Adipose tissue (tissue), 3 donors: Measurements from ENCODE around the gene MCRIP2. TPM values are rescaled to one million over a fixed set of nuclear protein-coding genes. Genes with fewer than 3 reads are reported as not detected.

Experiments used
- polyA plus RNA-seq, 3 donors: library from polyadenylated mRNA; stranded (reverse); fragments of 200-250 nt; gene quantifications; one replicate each; pipeline ENCODE4 v1.2.3, GENCODE V29; 2013
- donor health status: healthy with polysubstance abuse.
- donor health status: Bipolar disorder and iron deficiency.
- donor health status: healthy.

Gene MCRIP2
- polyA plus RNA-seq, 3 donors = 23.6 to 57.6 (median 42.6) TPM

Other genes with a start within 250 kb of the MCRIP2 start
- gene NME4, start 244.6 kb upstream of the MCRIP2 start, polyA plus RNA-seq = 100 to 1,000 TPM in 2 of 3 donors, 10 to 100 TPM in 1; 30.1 to 223 (median 130) TPM
- 10 to 100 TPM; 11.9 to 22.8 (median 20.2) TPM for gene DECR2, start 239.9 kb upstream of the MCRIP2 start, polyA plus RNA-seq
- gene RAB11FIP3, start 216.2 kb upstream of the MCRIP2 start, polyA plus RNA-seq = 10 to 100 TPM; 20.7 to 27.3 (median 21.9) TPM
- 10 to 100 TPM; 20.4 to 31.4 (median 30.6) TPM for gene CAPN15, start 114.1 kb upstream of the MCRIP2 start, polyA plus RNA-seq
- gene PRR35, start 81.4 kb upstream of the MCRIP2 start, polyA plus RNA-seq = under 1 TPM in 1 of 3 donors, not detected in 2; 0.20 TPM
- 1 to 10 TPM in 1 of 3 donors, under 1 TPM in 2; 0.22 to 1.3 (median 0.61) TPM for gene NHLRC4, start 74.8 kb upstream of the MCRIP2 start, polyA plus RNA-seq
- gene PIGQ, start 71.9 kb upstream of the MCRIP2 start, polyA plus RNA-seq = 10 to 100 TPM; 36.6 to 47.7 (median 37.6) TPM
- 10 to 100 TPM; 16.0 to 42.5 (median 21.2) TPM for gene RAB40C, start 51.8 kb upstream of the MCRIP2 start, polyA plus RNA-seq
- gene WFIKKN1, start 10.8 kb upstream of the MCRIP2 start, polyA plus RNA-seq = under 1 TPM; 0.25 to 0.85 (median 0.67) TPM
- gene METTL26, start 5.5 kb upstream of the MCRIP2 start, polyA plus RNA-seq = 100 to 1,000 TPM in 2 of 3 donors, 10 to 100 TPM in 1; 65.0 to 125 (median 109) TPM
- 10 to 100 TPM; 12.1 to 14.8 (median 13.7) TPM for gene WDR90, start 7.5 kb downstream of the MCRIP2 start, polyA plus RNA-seq
- 100 to 1,000 TPM in 1 of 3 donors, 10 to 100 TPM in 2; 67.7 to 107 (median 85.5) TPM for gene RHOT2, start 26.3 kb downstream of the MCRIP2 start, polyA plus RNA-seq
- gene RHBDL1, start 33.8 kb downstream of the MCRIP2 start, polyA plus RNA-seq = under 1 TPM in 2 of 3 donors, not detected in 1; 0.59 to 0.71 TPM
- gene STUB1, start 38.6 kb downstream of the MCRIP2 start, polyA plus RNA-seq = 100 to 1,000 TPM in 2 of 3 donors, 10 to 100 TPM in 1; 85.4 to 145 (median 139) TPM
- gene JMJD8, start 42.5 kb downstream of the MCRIP2 start, polyA plus RNA-seq = 10 to 100 TPM; 36.8 to 77.7 (median 44.9) TPM
- 1 to 10 TPM; 3.8 to 7.4 (median 5.1) TPM for gene WDR24, start 48.6 kb downstream of the MCRIP2 start, polyA plus RNA-seq
- 1 to 10 TPM in 1 of 3 donors, under 1 TPM in 2; 0.22 to 2.5 (median 0.37) TPM for gene FBXL16, start 64.0 kb downstream of the MCRIP2 start, polyA plus RNA-seq
- gene METRN, start 73.3 kb downstream of the MCRIP2 start, polyA plus RNA-seq = 10 to 100 TPM; 21.3 to 34.1 (median 22.2) TPM
- gene ANTKMT, start 79.3 kb downstream of the MCRIP2 start, polyA plus RNA-seq = 10 to 100 TPM; 10.1 to 33.4 (median 26.0) TPM
- 1 to 10 TPM in 1 of 3 donors, under 1 TPM in 2; 0.42 to 2.1 (median 0.98) TPM for gene CCDC78, start 84.6 kb downstream of the MCRIP2 start, polyA plus RNA-seq
- 1 to 10 TPM; 2.0 to 2.6 (median 2.5) TPM for gene HAGHL, start 85.3 kb downstream of the MCRIP2 start, polyA plus RNA-seq
- 10 to 100 TPM; 16.0 to 23.7 (median 19.0) TPM for gene CIAO3, start 99.2 kb downstream of the MCRIP2 start, polyA plus RNA-seq
- 10 to 100 TPM in 2 of 3 donors, under 1 TPM in 1; 0.49 to 14.2 (median 13.2) TPM for gene MSLN, start 118.9 kb downstream of the MCRIP2 start, polyA plus RNA-seq
- 10 to 100 TPM; 10.5 to 16.7 (median 10.8) TPM for gene RPUSD1, start 146.6 kb downstream of the MCRIP2 start, polyA plus RNA-seq
- gene CHTF18, start 146.8 kb downstream of the MCRIP2 start, polyA plus RNA-seq = 10 to 100 TPM in 1 of 3 donors, 1 to 10 TPM in 2; 7.3 to 12.6 (median 8.0) TPM
- not detected for gene GNG13, start 158.9 kb downstream of the MCRIP2 start, polyA plus RNA-seq